Measurements from ENCODE around the gene TMEM30A.

GRCh38 chr6:75326557-75327258 lies 42.1 kb upstream of the TMEM30A start:
- TF ChIP-seq CTCF (IDR thresholded peaks at IDR 0.05) = no peak
- no peak for TF ChIP-seq POLR2A (IDR thresholded peaks at IDR 0.05; ENCODE audit: low read depth)
